Adrenal gland (tissue), 19 donors: ENCODE data around the gene GATA6. TPM values are rescaled to one million over a fixed set of nuclear protein-coding genes. Genes with fewer than 3 reads are reported as not detected.
A peak's percentile ranks its signal among the peaks of the same experiment; 100 is the strongest.

Experiments used
- DNase-seq, 7 donors: peaks; one replicate each; pipeline ENCODE4 v3.0.0-alpha.2; 2019 to 2020
- H3K27ac ChIP-seq, 5 donors: fragments of 200-600 bp; sonication (generic) in 4 of 5; 1 replicate in 3 of 5; 2 replicates in 2 of 5; pipeline versions ENCODE4 v1.5.1 to v1.8.0; 2016 to 2020; ENCODE audit warnings: mild to moderate bottlenecking in 1 of 5
- H3K27me3 ChIP-seq: fragments of 200-600 bp; 2 replicates; pipeline ENCODE4 v1.8.0; 2021
- H3K36me3 ChIP-seq, 2 donors: fragments of 200-600 bp; replicated peaks in 1 of 2; 1 replicate in 1 of 2; 2 replicates in 1 of 2; pipeline versions ENCODE4 v1.5.1 to v1.8.0; 2018 to 2022
- H3K4me1 ChIP-seq, 2 donors: fragments of 200-600 bp; replicated peaks in 1 of 2; 1 replicate in 1 of 2; 2 replicates in 1 of 2; pipeline versions ENCODE4 v1.5.1 to v1.8.0; 2018 to 2021
- H3K4me3 ChIP-seq, 4 donors: fragments of 200-600 bp; sonication (generic) in 3 of 4; one replicate each; pipeline ENCODE4 v1.5.1; 2016 to 2018
- H3K9me3 ChIP-seq, 3 donors: fragments of 200-600 bp; sonication (generic) in 1 of 3; replicated peaks in 1 of 3; 1 replicate in 2 of 3; 2 replicates in 1 of 3; pipeline versions ENCODE4 v1.5.1 to v1.8.0; 2016 to 2021
- POLR2A ChIP-seq, 2 donors: fragments of 450-650 bp; IDR thresholded peaks; one replicate each; pipeline ENCODE4 v1.6.1; 2017; ENCODE audit warnings: antibody characterized with exemption in 2 of 2, mild to moderate bottlenecking in 2 of 2, moderate library complexity in 1 of 2
- WGBS, 4 donors: extraction: QIAGEN DNeasy Blood & Tissue Kit in 2 of 4; methylation state at CpG; one replicate each; pipeline versions ENCODE4 v1.1.5 to v1.1.7; 2013 to 2017; 5-methylcytosine and 5-hydroxymethylcytosine counted together
- intact Hi-C, 2 donors: fragments of 100-400 bp; cut with DNase I; formaldehyde crosslinking; loops; one replicate each; pipeline versions ENCODE4 v1.14.1 to v1.15.0; 2022 to 2023
- long read RNA-seq, 10 donors: library from polyadenylated mRNA in 3 of 10; unstranded in 2 of 10; stranded (forward) in 1 of 10; transcript quantifications; one replicate each; pipeline ENCODE4 v2.0.0 and lab custom pipeline, GENCODE V29; 2021 to 2026
- polyA plus RNA-seq, 3 donors: library from polyadenylated mRNA; stranded (reverse); fragments of 200-250 nt in 2 of 3; fragments of 350-450 nt in 1 of 3; fragmentation: Illumina TruSeq in 1 of 3; extraction: RNeasy Lipid Tissue Mini Kit (QIAGEN cat#74804) in 1 of 3; gene quantifications; one replicate each; pipeline ENCODE4 v1.2.3, GENCODE V29; 2013 to 2014
- total RNA-seq, 9 donors: library from RNA; depleted of rRNA in 4 of 9; stranded (reverse); fragments of >200 nt in 4 of 9; fragments of 120-200 nt in 1 of 9; fragmentation: NEBNext Ultra II Directional in 1 of 9; extraction: Animal tissue kit (Norgen Biotek cat#: 25700) in 1 of 9; gene quantifications; one replicate each; pipeline versions ENCODE4 v1.1.0 to v1.2.4, GENCODE V29; 2013 to 2023
- TF ChIP-seq, protein P1 (sequence below), 6 experiments: fragments of 450-650 bp in 4 of 6; fragments of 200-600 bp in 2 of 6; sonication (generic) in 1 of 6; IDR thresholded peaks; 1 replicate in 5 of 6; 2 replicates in 1 of 6; pipeline versions ENCODE4 v1.5.1 to v1.8.0; 2016 to 2021; ENCODE audit warnings: antibody characterized with exemption in 6 of 6, mild to moderate bottlenecking in 2 of 6, moderate library complexity in 1 of 6
- donor health status: healthy with polysubstance abuse.
- donor health status: Bipolar disorder and iron deficiency.
- donor health status: DM: yes; HTN: yes; CAD: no.
- donor health status: DM: no; HTN: no; CAD: no.
- donor health status: DM: no; HTN: no; CAD: no.
- donor health status: DM: yes; HTN: yes; CAD: no.

GATA6 gene
- total RNA-seq (100 to 1,000 TPM in 8 of 9 donors, 10 to 100 TPM in 1; 33.1 to 222 (median 141) TPM), polyA plus RNA-seq (10 to 100 TPM; 31.3 to 55.7 (median 48.2) TPM)
- long read RNA-seq, donor 1, transcript GATA6-201 (7 exons, 3,770 nt): major isoform, 21 of 72 reads
- long read RNA-seq, donor 1, partial matches to known transcripts: 49 of 72 reads
- long read RNA-seq, donor 1, other reads (novel, unspliced or antisense): 0 of 72 reads
- long read RNA-seq, donor 2, transcript GATA6-201 (7 exons, 3,770 nt): major isoform, 22 of 56 reads
- long read RNA-seq, donor 2, partial matches to known transcripts: 32 of 56 reads
- long read RNA-seq, donor 2, other reads (novel, unspliced or antisense): 0 of 56 reads
- long read RNA-seq, donor 3, transcript GATA6-201 (7 exons, 3,770 nt): major isoform, 5 of 12 reads
- long read RNA-seq, donor 3, partial matches to known transcripts: 5 of 12 reads
- long read RNA-seq, donor 3, other reads (novel, unspliced or antisense): 0 of 12 reads
- long read RNA-seq, donor 4, partial matches to known transcripts: 96 of 107 reads
- long read RNA-seq, donor 4, other reads (novel, unspliced or antisense): 11 of 107 reads
- long read RNA-seq, donor 5, transcript GATA6-202 (6 exons, 2,057 nt): minor isoform, 67 of 345 reads
- long read RNA-seq, donor 5, transcript GATA6-201 (7 exons, 3,770 nt): major isoform, 193 of 345 reads
- long read RNA-seq, donor 5, partial matches to known transcripts: 51 of 345 reads
- long read RNA-seq, donor 5, other reads (novel, unspliced or antisense): 34 of 345 reads
- long read RNA-seq, donor 6, partial matches to known transcripts: 24 of 30 reads
- long read RNA-seq, donor 6, other reads (novel, unspliced or antisense): 6 of 30 reads
- long read RNA-seq, donor 7, transcript GATA6-201 (7 exons, 3,770 nt): minor isoform, 5 of 23 reads
- long read RNA-seq, donor 7, transcript GATA6-202 (6 exons, 2,057 nt): major isoform, 7 of 23 reads
- long read RNA-seq, donor 7, partial matches to known transcripts: 11 of 23 reads
- long read RNA-seq, donor 7, other reads (novel, unspliced or antisense): 0 of 23 reads
- long read RNA-seq, donor 8, transcript GATA6-201 (7 exons, 3,770 nt): major isoform, 50 of 131 reads
- long read RNA-seq, donor 8, transcript GATA6-202 (6 exons, 2,057 nt): minor isoform, 8 of 131 reads
- long read RNA-seq, donor 8, partial matches to known transcripts: 73 of 131 reads
- long read RNA-seq, donor 8, other reads (novel, unspliced or antisense): 0 of 131 reads
- long read RNA-seq, donor 9, partial matches to known transcripts: 0 of 7 reads
- long read RNA-seq, donor 9, other reads (novel, unspliced or antisense): 0 of 7 reads
- long read RNA-seq, donor 10, partial matches to known transcripts: 5 of 11 reads
- long read RNA-seq, donor 10, other reads (novel, unspliced or antisense): 0 of 11 reads

DNA sequence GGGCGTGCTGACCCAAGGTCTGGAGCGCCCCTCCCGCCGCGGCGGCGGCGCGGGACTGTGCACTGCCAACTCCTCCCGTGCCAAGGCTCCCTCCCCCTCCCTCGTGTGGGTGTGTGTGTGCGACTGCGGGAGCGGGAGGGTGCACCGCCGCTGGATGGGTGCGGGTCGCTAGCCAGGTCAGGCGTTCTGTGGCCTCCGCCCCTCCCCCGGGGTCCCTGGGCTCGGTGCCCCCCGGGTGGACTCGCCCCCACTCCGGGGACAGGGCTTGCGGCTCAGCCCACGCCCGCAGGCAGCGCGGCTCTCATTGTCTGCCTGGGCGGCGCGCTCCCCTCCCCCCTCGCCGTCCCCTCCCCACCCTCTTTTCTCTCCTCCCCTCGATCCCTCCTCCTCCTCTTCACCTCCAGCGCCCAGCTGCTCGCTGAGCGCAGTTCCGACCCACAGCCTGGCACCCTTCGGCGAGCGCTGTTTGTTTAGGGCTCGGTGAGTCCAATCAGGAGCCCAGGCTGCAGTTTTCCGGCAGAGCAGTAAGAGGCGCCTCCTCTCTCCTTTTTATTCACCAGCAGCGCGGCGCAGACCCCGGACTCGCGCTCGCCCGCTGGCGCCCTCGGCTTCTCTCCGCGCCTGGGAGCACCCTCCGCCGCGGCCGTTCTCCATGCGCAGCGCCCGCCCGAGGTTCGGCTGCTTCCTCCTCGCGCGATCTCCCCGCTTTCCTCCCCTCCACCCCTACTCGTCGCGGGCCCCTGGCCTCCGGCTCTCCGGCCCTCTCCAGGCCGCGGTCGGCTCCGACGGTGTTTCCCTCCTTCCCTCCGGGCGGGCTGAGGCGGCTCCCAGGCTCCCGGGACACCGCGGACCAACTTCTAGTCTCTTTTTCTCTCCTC is at the start of gene GATA6:
Gene GATA6, plus strand, starts transcription at position 579 of the 878 bp plus-strand sequence. CDS start 1,556 bp downstream, outside the sequence.
- H3K36me3 ChIP-seq: peaks cover 0 to 31% of the 10 kb centered on the region in 2 donors
- H3K4me3 ChIP-seq: peak within 1 kb of the TSS; percentile 77 to 99 (median 93)
- H3K27me3 ChIP-seq: no peaks in the 10 kb centered on the region
- intact Hi-C loops: loop anchor here (5.0 to 10.0 kb wide), 4 partner anchors 64 to 254 kb away; no protein-coding TSS in a partner anchor
- peak; percentile 98 to 99 for TF ChIP-seq POLR2A (IDR thresholded peaks at IDR 0.05)
- TF ChIP-seq, protein P1, sequence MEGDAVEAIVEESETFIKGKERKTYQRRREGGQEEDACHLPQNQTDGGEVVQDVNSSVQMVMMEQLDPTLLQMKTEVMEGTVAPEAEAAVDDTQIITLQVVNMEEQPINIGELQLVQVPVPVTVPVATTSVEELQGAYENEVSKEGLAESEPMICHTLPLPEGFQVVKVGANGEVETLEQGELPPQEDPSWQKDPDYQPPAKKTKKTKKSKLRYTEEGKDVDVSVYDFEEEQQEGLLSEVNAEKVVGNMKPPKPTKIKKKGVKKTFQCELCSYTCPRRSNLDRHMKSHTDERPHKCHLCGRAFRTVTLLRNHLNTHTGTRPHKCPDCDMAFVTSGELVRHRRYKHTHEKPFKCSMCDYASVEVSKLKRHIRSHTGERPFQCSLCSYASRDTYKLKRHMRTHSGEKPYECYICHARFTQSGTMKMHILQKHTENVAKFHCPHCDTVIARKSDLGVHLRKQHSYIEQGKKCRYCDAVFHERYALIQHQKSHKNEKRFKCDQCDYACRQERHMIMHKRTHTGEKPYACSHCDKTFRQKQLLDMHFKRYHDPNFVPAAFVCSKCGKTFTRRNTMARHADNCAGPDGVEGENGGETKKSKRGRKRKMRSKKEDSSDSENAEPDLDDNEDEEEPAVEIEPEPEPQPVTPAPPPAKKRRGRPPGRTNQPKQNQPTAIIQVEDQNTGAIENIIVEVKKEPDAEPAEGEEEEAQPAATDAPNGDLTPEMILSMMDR (IDR thresholded peaks at IDR 0.05): peak in 3 of 6 experiments; percentile 12 to 33 (median 23)
- H3K27ac ChIP-seq: peak within 1 kb of the TSS; percentile 97 to 99 (median 98)
- DNase-seq: peak; percentile 93 to 97 (median 96)
- H3K4me1 ChIP-seq: peaks cover 5 to 9% of the 10 kb centered on the region in 2 donors
- H3K9me3 ChIP-seq: no peaks in the 10 kb centered on the region
- 0 to 1% (median 0%) methylated on average over 49 to 87 of the region's 87 CpGs for WGBS, 4 donors

DNA sequence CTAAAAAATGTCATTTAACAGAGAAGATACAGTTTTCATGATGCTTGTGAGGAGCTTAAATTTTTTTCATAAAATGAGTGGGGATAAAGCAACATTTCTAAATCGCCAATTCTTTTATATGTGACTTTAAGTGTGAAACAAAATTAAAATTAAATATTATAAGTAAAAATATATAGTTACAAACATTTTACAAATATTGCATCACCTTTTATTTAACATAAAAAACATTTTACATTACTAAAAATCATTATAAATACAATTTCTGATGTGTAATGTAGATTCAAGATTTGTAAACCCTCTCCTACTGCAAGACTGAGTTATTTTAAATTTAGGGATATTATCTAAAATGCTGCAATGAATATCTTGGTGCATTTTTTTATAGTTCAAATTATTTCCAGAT is 44.4 kb upstream of the GATA6 start:
- no peaks in the 10 kb centered on the region for H3K36me3 ChIP-seq
- H3K4me1 ChIP-seq: no peaks in the 10 kb centered on the region
- no peak for DNase-seq
- no peak overlapping the region for H3K4me3 ChIP-seq
- H3K27ac ChIP-seq: no peak overlapping the region
- H3K9me3 ChIP-seq: peaks cover 0 to 10% (median 0%) of the 10 kb centered on the region in 3 donors
- TF ChIP-seq POLR2A (IDR thresholded peaks at IDR 0.05): no peak
- TF ChIP-seq, protein P1 (IDR thresholded peaks at IDR 0.05): no peak
- H3K27me3 ChIP-seq: no peaks in the 10 kb centered on the region
- 95 to 100% (median 96%) methylated on average over 1 of the region's 1 CpG for WGBS, 4 donors
- intact Hi-C loops: no loop called here

DNA sequence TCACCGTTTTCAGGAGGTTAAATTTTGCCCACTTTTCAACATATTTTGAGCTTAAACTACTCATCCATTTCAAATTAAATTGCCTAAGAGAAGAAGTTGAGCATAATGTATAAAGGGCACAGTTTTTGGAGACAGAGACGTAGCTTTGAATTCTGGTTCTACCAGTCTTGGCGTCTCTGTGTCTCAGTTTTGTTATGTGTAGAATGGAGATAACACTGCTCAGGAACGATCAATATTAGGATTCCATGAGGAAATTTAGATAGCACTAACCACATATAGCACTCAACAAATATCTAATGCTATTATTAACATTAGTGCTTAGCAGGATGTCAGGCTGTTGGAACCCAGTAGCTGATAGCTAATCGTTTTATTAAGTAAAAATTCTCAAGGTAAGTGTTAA is 40.4 kb upstream of the GATA6 start:
- intact Hi-C loops: no loop called here
- Histone ChIP-seq H3K9me3 (no peaks in the 10 kb centered on the region), H3K4me1 (no peaks in the 10 kb centered on the region), H3K4me3 (no peak overlapping the region), H3K27ac (no peak overlapping the region), H3K36me3 (no peaks in the 10 kb centered on the region), H3K27me3 (no peaks in the 10 kb centered on the region)
- 86 to 91% (median 89%) methylated on average over 5 of the region's 5 CpGs for WGBS, 4 donors
- no peak for DNase-seq
- TF ChIP-seq, protein P1 (IDR thresholded peaks at IDR 0.05): no peak
- TF ChIP-seq POLR2A (IDR thresholded peaks at IDR 0.05): no peak
